ENCODE measurements around the gene STOX2. TPM values are rescaled to one million over a fixed set of nuclear protein-coding genes. Genes with fewer than 3 reads are reported as not detected.

STOX2 gene
- total and polyA plus RNA-seq, 10 of the 15 experiments (the other 5 are each of a cell fraction or from before 2014, with no cell fraction given), result 0.01 to 1.2 (median 0.18) TPM; not detected in 4

DNA sequence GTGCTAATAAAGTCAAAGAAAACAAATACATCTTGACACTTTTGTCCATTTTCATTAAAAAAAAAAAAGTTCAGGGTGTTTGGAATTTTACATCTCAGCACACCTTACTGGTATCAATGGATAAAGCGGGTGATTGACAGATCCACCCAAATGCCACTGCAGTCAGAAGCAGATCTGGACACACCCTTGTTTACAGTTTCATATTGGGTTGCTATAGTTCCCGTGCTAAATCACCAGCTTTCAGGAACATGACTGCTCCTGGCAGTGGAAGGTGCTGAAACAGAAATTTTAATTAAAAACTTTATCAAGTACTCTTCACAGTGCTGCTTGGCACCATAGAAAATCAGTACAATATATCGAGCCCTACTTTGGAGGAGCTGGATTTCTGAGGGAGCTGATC is 116.3 kb downstream of the STOX2 start:
- H3K36me3 ChIP-seq (ENCODE audit: control insufficient read depth in 2 of 2, insufficient read depth in 2 of 2, low read length in 1 of 2), result no peaks in the 10 kb centered on the region
- no peaks in the 10 kb centered on the region for H3K9me3 ChIP-seq (replicated peaks; ENCODE audit: control insufficient read depth, insufficient read depth, low read length)
- ATAC-seq (no peak), FAIRE-seq (no peak), DNase-seq (ENCODE audit: low read depth, low spot score) (no peak)
- POLR2A ChIA-PET, result no interaction called here
- SMC1A ChIA-PET (ENCODE audit: uncharacterized antibody, unreplicated experiment), result no interaction called here
- CTCF ChIA-PET, result no interaction called here
- H3K4me3 ChIP-seq, result no peak overlapping the region
- H3K4me1 ChIP-seq (ENCODE audit: control insufficient read depth, insufficient read depth, low read length), result no peaks in the 10 kb centered on the region
- no peak overlapping the region for H3K9ac ChIP-seq (ENCODE audit: control insufficient read depth, insufficient read depth, low read length)
- intact Hi-C loops (cut with micrococcal nuclease; ENCODE audit: unreplicated experiment), result no loop called here
- no peaks in the 10 kb centered on the region for H3K79me2 ChIP-seq (ENCODE audit: control insufficient read depth, insufficient read depth, low read length)
- in situ Hi-C loops (cut with MboI), result no loop called here
- H3K27me3 ChIP-seq (replicated peaks in 1 of 2; ENCODE audit: control insufficient read depth in 2 of 2, insufficient read depth in 2 of 2, low read length in 1 of 2), result no peaks in the 10 kb centered on the region
- H3K4me2 ChIP-seq (ENCODE audit: control insufficient read depth, insufficient read depth), result no peak overlapping the region
- WGBS (ENCODE audit: insufficient coverage, insufficient replicate concordance, low lambda C conversion rate, missing lambda C conversion rate), result 29% methylated on average over 3 of the region's 3 CpGs
- BruUV-seq (replicated peaks), result no TSS peak
- no peaks in the 10 kb centered on the region for H4K20me1 ChIP-seq (ENCODE audit: control insufficient read depth, insufficient read depth)
- RAD21 ChIA-PET (ENCODE audit: unreplicated experiment), result no interaction called here
- no peak overlapping the region for H3K27ac ChIP-seq (ENCODE audit: control insufficient read depth, insufficient read depth)
- no peak overlapping the region for H2AFZ ChIP-seq (ENCODE audit: control insufficient read depth, low read depth, low read length)
- TF ChIP-seq NR2C1 (IDR thresholded peaks at IDR 0.05) (no peak), CBFB (IDR thresholded peaks at IDR 0.05; ENCODE audit: low read depth) (no peak), PAX5 (IDR thresholded peaks at IDR 0.05; ENCODE audit: borderline replicate concordance, low read depth, low read length) (no peak), SUPT20H (IDR thresholded peaks at IDR 0.05; ENCODE audit: borderline replicate concordance, control insufficient read depth, low read depth, low read length) (no peak), RBBP5 (conservative IDR thresholded peaks at IDR 0.05) (no peak), HCFC1 (IDR thresholded peaks at IDR 0.05; ENCODE audit: low read length) (no peak), TCF7 (IDR thresholded peaks at IDR 0.05; ENCODE audit: borderline replicate concordance) (no peak), STAT3 (IDR thresholded peaks at IDR 0.05; ENCODE audit: low read depth, low read length) (no peak), MYC (IDR thresholded peaks at IDR 0.05; ENCODE audit: insufficient read depth, insufficient read length, insufficient replicate concordance, low read length, severe bottlenecking) (no peak), RAD21 (IDR thresholded peaks at IDR 0.05; ENCODE audit: insufficient read depth, low read depth, low read length) (no peak), DPF2 (IDR thresholded peaks at IDR 0.05) (no peak), KLF5 (IDR thresholded peaks at IDR 0.05; ENCODE audit: partially characterized antibody) (no peak)
- TF ChIP-seq, protein P1, sequence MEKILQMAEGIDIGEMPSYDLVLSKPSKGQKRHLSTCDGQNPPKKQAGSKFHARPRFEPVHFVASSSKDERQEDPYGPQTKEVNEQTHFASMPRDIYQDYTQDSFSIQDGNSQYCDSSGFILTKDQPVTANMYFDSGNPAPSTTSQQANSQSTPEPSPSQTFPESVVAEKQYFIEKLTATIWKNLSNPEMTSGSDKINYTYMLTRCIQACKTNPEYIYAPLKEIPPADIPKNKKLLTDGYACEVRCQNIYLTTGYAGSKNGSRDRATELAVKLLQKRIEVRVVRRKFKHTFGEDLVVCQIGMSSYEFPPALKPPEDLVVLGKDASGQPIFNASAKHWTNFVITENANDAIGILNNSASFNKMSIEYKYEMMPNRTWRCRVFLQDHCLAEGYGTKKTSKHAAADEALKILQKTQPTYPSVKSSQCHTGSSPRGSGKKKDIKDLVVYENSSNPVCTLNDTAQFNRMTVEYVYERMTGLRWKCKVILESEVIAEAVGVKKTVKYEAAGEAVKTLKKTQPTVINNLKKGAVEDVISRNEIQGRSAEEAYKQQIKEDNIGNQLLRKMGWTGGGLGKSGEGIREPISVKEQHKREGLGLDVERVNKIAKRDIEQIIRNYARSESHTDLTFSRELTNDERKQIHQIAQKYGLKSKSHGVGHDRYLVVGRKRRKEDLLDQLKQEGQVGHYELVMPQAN (conservative IDR thresholded peaks at IDR 0.05), result no peak
- TF ChIP-seq, protein P2, sequence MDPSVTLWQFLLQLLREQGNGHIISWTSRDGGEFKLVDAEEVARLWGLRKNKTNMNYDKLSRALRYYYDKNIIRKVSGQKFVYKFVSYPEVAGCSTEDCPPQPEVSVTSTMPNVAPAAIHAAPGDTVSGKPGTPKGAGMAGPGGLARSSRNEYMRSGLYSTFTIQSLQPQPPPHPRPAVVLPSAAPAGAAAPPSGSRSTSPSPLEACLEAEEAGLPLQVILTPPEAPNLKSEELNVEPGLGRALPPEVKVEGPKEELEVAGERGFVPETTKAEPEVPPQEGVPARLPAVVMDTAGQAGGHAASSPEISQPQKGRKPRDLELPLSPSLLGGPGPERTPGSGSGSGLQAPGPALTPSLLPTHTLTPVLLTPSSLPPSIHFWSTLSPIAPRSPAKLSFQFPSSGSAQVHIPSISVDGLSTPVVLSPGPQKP (IDR thresholded peaks at IDR 0.05; ENCODE audit: low read depth, low read length), result no peak
- TF ChIP-seq, protein P3, sequence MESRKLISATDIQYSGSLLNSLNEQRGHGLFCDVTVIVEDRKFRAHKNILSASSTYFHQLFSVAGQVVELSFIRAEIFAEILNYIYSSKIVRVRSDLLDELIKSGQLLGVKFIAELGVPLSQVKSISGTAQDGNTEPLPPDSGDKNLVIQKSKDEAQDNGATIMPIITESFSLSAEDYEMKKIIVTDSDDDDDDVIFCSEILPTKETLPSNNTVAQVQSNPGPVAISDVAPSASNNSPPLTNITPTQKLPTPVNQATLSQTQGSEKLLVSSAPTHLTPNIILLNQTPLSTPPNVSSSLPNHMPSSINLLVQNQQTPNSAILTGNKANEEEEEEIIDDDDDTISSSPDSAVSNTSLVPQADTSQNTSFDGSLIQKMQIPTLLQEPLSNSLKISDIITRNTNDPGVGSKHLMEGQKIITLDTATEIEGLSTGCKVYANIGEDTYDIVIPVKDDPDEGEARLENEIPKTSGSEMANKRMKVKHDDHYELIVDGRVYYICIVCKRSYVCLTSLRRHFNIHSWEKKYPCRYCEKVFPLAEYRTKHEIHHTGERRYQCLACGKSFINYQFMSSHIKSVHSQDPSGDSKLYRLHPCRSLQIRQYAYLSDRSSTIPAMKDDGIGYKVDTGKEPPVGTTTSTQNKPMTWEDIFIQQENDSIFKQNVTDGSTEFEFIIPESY (IDR thresholded peaks at IDR 0.05), result no peak
- TF ChIP-seq, protein P4, sequence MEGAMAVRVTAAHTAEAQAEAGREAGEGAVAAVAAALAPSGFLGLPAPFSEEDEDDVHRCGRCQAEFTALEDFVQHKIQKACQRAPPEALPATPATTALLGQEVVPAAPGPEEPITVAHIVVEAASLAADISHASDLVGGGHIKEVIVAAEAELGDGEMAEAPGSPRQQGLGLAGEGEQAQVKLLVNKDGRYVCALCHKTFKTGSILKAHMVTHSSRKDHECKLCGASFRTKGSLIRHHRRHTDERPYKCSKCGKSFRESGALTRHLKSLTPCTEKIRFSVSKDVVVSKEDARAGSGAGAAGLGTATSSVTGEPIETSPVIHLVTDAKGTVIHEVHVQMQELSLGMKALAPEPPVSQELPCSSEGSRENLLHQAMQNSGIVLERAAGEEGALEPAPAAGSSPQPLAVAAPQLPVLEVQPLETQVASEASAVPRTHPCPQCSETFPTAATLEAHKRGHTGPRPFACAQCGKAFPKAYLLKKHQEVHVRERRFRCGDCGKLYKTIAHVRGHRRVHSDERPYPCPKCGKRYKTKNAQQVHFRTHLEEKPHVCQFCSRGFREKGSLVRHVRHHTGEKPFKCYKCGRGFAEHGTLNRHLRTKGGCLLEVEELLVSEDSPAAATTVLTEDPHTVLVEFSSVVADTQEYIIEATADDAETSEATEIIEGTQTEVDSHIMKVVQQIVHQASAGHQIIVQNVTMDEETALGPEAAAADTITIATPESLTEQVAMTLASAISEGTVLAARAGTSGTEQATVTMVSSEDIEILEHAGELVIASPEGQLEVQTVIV (IDR thresholded peaks at IDR 0.05; ENCODE audit: borderline replicate concordance, partially characterized antibody), result no peak
- TF ChIP-seq, protein P5, sequence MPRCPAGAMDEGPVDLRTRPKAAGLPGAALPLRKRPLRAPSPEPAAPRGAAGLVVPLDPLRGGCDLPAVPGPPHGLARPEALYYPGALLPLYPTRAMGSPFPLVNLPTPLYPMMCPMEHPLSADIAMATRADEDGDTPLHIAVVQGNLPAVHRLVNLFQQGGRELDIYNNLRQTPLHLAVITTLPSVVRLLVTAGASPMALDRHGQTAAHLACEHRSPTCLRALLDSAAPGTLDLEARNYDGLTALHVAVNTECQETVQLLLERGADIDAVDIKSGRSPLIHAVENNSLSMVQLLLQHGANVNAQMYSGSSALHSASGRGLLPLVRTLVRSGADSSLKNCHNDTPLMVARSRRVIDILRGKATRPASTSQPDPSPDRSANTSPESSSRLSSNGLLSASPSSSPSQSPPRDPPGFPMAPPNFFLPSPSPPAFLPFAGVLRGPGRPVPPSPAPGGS (IDR thresholded peaks at IDR 0.05; ENCODE audit: borderline replicate concordance, insufficient read depth, low read depth, low read length, poor library complexity, severe bottlenecking), result no peak

Data from GM12878 (cell line).